HG03045 (cell line): Measurements from ENCODE around the gene SKA1.
"Not testable (repeated sequence)": the region's sequence is repeated elsewhere in the genome, so short reads cannot be mapped to it uniquely, and the experiment has no call there.

Source experiments
- ATAC-seq: cut with Tn5 transposase; IDR thresholded peaks from one replicate; pipeline ENCODE4 v1.9.1; 2021; ENCODE audit warnings: mild to moderate bottlenecking, moderate library complexity; ENCODE audit not compliant: unreplicated experiment

SKA1 gene

GRCh38 chr18:50393802-50394201 lies 19.0 kb downstream of the SKA1 start:
- ATAC-seq: no peak

GRCh38 chr18:50395093-50395492 lies 20.2 kb downstream of the SKA1 start:
- no peak for ATAC-seq

- no peak for ATAC-seq
These were observed 21.3 kb downstream of the SKA1 start for GRCh38 chr18:50396005-50396660.

GRCh38 chr18:50397023-50397422 lies 22.2 kb downstream of the SKA1 start:
- ATAC-seq: no peak

- ATAC-seq: no peak
These were observed 23.3 kb downstream of the SKA1 start for GRCh38 chr18:50398099-50398498.

GRCh38 chr18:50398947-50399346 lies 24.1 kb downstream of the SKA1 start:
- no peak for ATAC-seq

- ATAC-seq: no peak
These were observed 24.7 kb downstream of the SKA1 start for GRCh38 chr18:50399582-50399981.

- not testable (repeated sequence) for ATAC-seq
These were observed 25.6 kb downstream of the SKA1 start for GRCh38 chr18:50400438-50400837.

GRCh38 chr18:50401295-50401694 lies 26.4 kb downstream of the SKA1 start:
- ATAC-seq: no peak

- ATAC-seq: no peak
These were observed 27.0 kb downstream of the SKA1 start for GRCh38 chr18:50401888-50402287.

GRCh38 chr18:50404752-50405581 lies 30.1 kb downstream of the SKA1 start:
- ATAC-seq: not testable (repeated sequence)

GRCh38 chr18:50405582-50406271 lies 30.9 kb downstream of the SKA1 start:
- no peak for ATAC-seq

GRCh38 chr18:50409236-50409635 lies 34.4 kb downstream of the SKA1 start:
- ATAC-seq: no peak

- no peak for ATAC-seq
These were observed 35.2 kb downstream of the SKA1 start for GRCh38 chr18:50410008-50410407.

GRCh38 chr18:50410894-50411293 lies 36.0 kb downstream of the SKA1 start:
- ATAC-seq: no peak

GRCh38 chr18:50416832-50417231 lies 42.0 kb downstream of the SKA1 start:
- not testable (repeated sequence) for ATAC-seq

GRCh38 chr18:50417705-50418104 lies 42.9 kb downstream of the SKA1 start:
- ATAC-seq: not testable (repeated sequence)

- no peak for ATAC-seq
These were observed 43.8 kb downstream of the SKA1 start for GRCh38 chr18:50418650-50419049.

- ATAC-seq: no peak
These were observed 47.5 kb downstream of the SKA1 start for GRCh38 chr18:50422286-50422898.

GRCh38 chr18:50424877-50425690 lies 50.2 kb downstream of the SKA1 start:
- ATAC-seq: no peak
